GM19099 (cell line): ENCODE measurements around the gene ABCA6.

ENCODE experiments used
- POLR2A ChIP-seq: IDR thresholded peaks from 3 replicates; pipeline ENCODE4 v1.6.1; 2011; ENCODE audit warnings: low read depth; ENCODE audit not compliant: insufficient read length; ENCODE audit errors: extremely low read depth

ABCA6 gene

GRCh38 chr17:69047368-69048263 is 94.1 kb downstream of the ABCA6 start:
- no peak for TF ChIP-seq POLR2A

GRCh38 chr17:69046121-69046807 is 95.4 kb downstream of the ABCA6 start:
- no peak for TF ChIP-seq POLR2A

- no peak for TF ChIP-seq POLR2A
These were observed 96.0 kb downstream of the ABCA6 start for GRCh38 chr17:69045646-69046045.

- TF ChIP-seq POLR2A = no peak
These were observed 97.3 kb downstream of the ABCA6 start for GRCh38 chr17:69044371-69044770.

GRCh38 chr17:69043098-69043734 is 98.5 kb downstream of the ABCA6 start:
- no peak for TF ChIP-seq POLR2A

- no peak for TF ChIP-seq POLR2A
These were observed 99.4 kb downstream of the ABCA6 start for GRCh38 chr17:69042308-69042707.

- TF ChIP-seq POLR2A = no peak
These were observed 109.9 kb downstream of the ABCA6 start for GRCh38 chr17:69031839-69032238.

GRCh38 chr17:69030169-69030568 is 111.5 kb downstream of the ABCA6 start:
- TF ChIP-seq POLR2A = no peak
